Karpas-422 (cell line): ENCODE results near the gene LAMA3. TPM values are rescaled to one million over a fixed set of nuclear protein-coding genes. Genes with fewer than 3 reads are reported as not detected.

Experiments
- DNase-seq: peaks from one replicate; pipeline ENCODE4 v3.0.0-alpha.2; 2015
- H2AFZ ChIP-seq: fragments of 200-600 bp; sonication (generic); 2 replicates; pipeline ENCODE4 v1.6.1; 2014; ENCODE audit warnings: antibody characterized with exemption, low read length, mixed read lengths
- H3K27ac ChIP-seq: fragments of 200-600 bp; sonication (generic); 2 replicates; pipeline ENCODE4 v1.5.1; 2014; ENCODE audit warnings: mild to moderate bottlenecking, low read length, moderate library complexity
- H3K27me3 ChIP-seq: fragments of 200-600 bp; sonication (generic); 2 replicates; pipeline ENCODE4 v1.6.1; 2014; ENCODE audit warnings: low read length, mixed read lengths
- H3K36me3 ChIP-seq: fragments of 200-600 bp; sonication (generic); 2 replicates; pipeline ENCODE4 v1.6.1; 2014; ENCODE audit warnings: low read length, mixed read lengths; ENCODE audit not compliant: insufficient read depth
- H3K4me1 ChIP-seq: fragments of 200-600 bp; sonication (generic); 2 replicates; pipeline ENCODE4 v1.6.1; 2014; ENCODE audit warnings: mild to moderate bottlenecking, low read length, mixed read lengths
- H3K4me2 ChIP-seq: fragments of 200-600 bp; sonication (generic); 2 replicates; pipeline ENCODE4 v1.6.1; 2014; ENCODE audit warnings: low read length, low read depth, mild to moderate bottlenecking; ENCODE audit not compliant: poor library complexity, severe bottlenecking
- H3K4me3 ChIP-seq: fragments of 200-600 bp; sonication (generic); 2 replicates; pipeline ENCODE4 v1.5.1; 2014; ENCODE audit warnings: mild to moderate bottlenecking, antibody characterized with exemption, low read length, mixed read lengths
- H3K79me2 ChIP-seq: fragments of 200-600 bp; sonication (generic); 2 replicates; pipeline ENCODE4 v1.6.1; 2014; ENCODE audit warnings: mild to moderate bottlenecking, low read length, mixed read lengths
- H3K9ac ChIP-seq: fragments of 200-600 bp; sonication (generic); 2 replicates; pipeline ENCODE4 v1.6.0; 2014; ENCODE audit warnings: low read length
- H3K9me2 ChIP-seq: fragments of 200-600 bp; sonication (generic), shearing (Covaris generic); replicated peaks from 2 replicates; pipeline ENCODE4 v1.6.0; 2014; ENCODE audit warnings: mild to moderate bottlenecking, low read length, moderate library complexity; ENCODE audit not compliant: insufficient read depth
- H3K9me3 ChIP-seq: fragments of 300-700, 200-600 bp; sonication (generic); 2 replicates; pipeline ENCODE4 v1.6.1; 2014; ENCODE audit warnings: low read length, mixed read lengths
- H4K20me1 ChIP-seq: fragments of 200-600 bp; sonication (generic); 2 replicates; pipeline ENCODE4 v1.6.1; 2014; ENCODE audit warnings: mild to moderate bottlenecking, antibody characterized with exemption, low read length, low read depth; ENCODE audit not compliant: insufficient read depth
- total RNA-seq: library from RNA; depleted of rRNA; stranded (reverse); fragments of >200 nt; shearing (Covaris generic); gene quantifications from 2 replicates; pipeline ENCODE4 v1.2.3, GENCODE V29; 2014; ENCODE audit warnings: low replicate concordance

LAMA3 gene
- total RNA-seq, 1 experiment from 2014 or later, result not detected

- H3K4me1 ChIP-seq, result peaks cover 6% of the 10 kb centered on the region
- H4K20me1 ChIP-seq, result no peaks in the 10 kb centered on the region
- H3K9ac ChIP-seq, result no peak overlapping the region
- no peak overlapping the region for H3K4me2 ChIP-seq
- H3K27ac ChIP-seq, result no peak overlapping the region
- no peaks in the 10 kb centered on the region for H3K9me3 ChIP-seq
- no peaks in the 10 kb centered on the region for H3K27me3 ChIP-seq
- no peak overlapping the region for H3K4me3 ChIP-seq
- H3K79me2 ChIP-seq, result no peaks in the 10 kb centered on the region
- no peak for DNase-seq
- no peak overlapping the region for H2AFZ ChIP-seq
- H3K9me2 ChIP-seq, result no peaks in the 10 kb centered on the region
- no peaks in the 10 kb centered on the region for H3K36me3 ChIP-seq
These were observed 172.1 kb downstream of the LAMA3 start for GRCh38 chr18:23861326-23861725.

DNA sequence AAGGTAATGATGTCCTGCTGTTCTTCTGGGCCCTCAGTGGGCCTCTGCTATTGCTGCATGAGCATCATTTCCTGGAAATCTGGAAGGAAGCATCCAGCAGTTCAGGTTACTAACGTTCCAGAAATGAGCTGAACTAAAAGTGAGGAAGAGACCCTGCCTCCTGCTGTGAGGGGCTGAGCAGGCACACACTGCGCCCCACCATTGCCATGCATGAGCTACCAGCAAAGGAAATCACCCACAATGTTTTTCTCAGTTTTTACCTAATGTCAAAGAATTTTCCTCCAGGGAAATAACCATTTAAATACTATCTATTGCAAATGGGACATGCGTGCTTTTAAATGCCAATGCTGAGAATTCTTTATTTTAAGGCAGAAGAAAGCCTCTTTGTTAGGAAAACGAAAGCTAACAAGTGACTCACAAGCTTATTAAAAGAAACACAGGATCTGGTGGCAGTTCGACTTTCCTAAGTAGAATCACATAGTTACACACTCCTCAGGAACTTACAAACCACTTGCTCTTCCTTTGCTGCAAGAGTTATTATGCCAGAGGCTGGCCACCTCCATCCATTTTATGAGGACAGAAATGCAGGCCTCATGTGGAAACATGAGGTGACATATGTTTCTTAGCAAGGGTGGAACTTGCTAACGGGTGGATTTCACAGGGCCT lies 172.7 kb downstream of the LAMA3 start:
- Histone ChIP-seq H3K4me2 (no peak overlapping the region), H3K4me3 (no peak overlapping the region), H3K9me2 (no peaks in the 10 kb centered on the region), H3K79me2 (no peaks in the 10 kb centered on the region), H2AFZ (no peak overlapping the region), H3K27ac (no peak overlapping the region), H3K9ac (no peak overlapping the region), H4K20me1 (no peaks in the 10 kb centered on the region), H3K4me1 (peaks cover 6% of the 10 kb centered on the region), H3K27me3 (no peaks in the 10 kb centered on the region), H3K36me3 (no peaks in the 10 kb centered on the region), H3K9me3 (no peaks in the 10 kb centered on the region)
- DNase-seq, result no peak

- Histone ChIP-seq H3K9me3 (no peaks in the 10 kb centered on the region), H3K4me1 (peaks cover 6% of the 10 kb centered on the region)
- DNase-seq, result peak; percentile 43
These were observed 175.4 kb downstream of the LAMA3 start for GRCh38 chr18:23864624-23865023.

GRCh38 chr18:23867006-23867405 lies 177.8 kb downstream of the LAMA3 start:
- no peak overlapping the region for H3K4me2 ChIP-seq
- H3K27ac ChIP-seq, result no peak overlapping the region
- no peak overlapping the region for H3K9ac ChIP-seq
- no peaks in the 10 kb centered on the region for H3K9me2 ChIP-seq
- no peaks in the 10 kb centered on the region for H4K20me1 ChIP-seq
- H3K79me2 ChIP-seq, result no peaks in the 10 kb centered on the region
- H3K9me3 ChIP-seq, result no peaks in the 10 kb centered on the region
- 0 out of 2 replicates have a peak, but pooled peaks cover 2% of the 10 kb centered on the region for H3K27me3 ChIP-seq
- peaks cover 6% of the 10 kb centered on the region for H3K4me1 ChIP-seq
- H2AFZ ChIP-seq, result no peak overlapping the region
- DNase-seq, result no peak
- no peaks in the 10 kb centered on the region for H3K36me3 ChIP-seq
- no peak overlapping the region for H3K4me3 ChIP-seq

More at GRCh38 chr18:23864624-23865023, 175.4 kb downstream of the LAMA3 start:
- no peak overlapping the region for H3K4me3 ChIP-seq
- H3K4me2 ChIP-seq, result no peak overlapping the region
- H3K27me3 ChIP-seq, result no peaks in the 10 kb centered on the region
- no peaks in the 10 kb centered on the region for H3K79me2 ChIP-seq
- no peak overlapping the region for H2AFZ ChIP-seq
- H3K27ac ChIP-seq, result no peak overlapping the region
- H4K20me1 ChIP-seq, result no peaks in the 10 kb centered on the region
- H3K9ac ChIP-seq, result no peak overlapping the region
- H3K9me2 ChIP-seq, result no peaks in the 10 kb centered on the region
- no peaks in the 10 kb centered on the region for H3K36me3 ChIP-seq

DNA sequence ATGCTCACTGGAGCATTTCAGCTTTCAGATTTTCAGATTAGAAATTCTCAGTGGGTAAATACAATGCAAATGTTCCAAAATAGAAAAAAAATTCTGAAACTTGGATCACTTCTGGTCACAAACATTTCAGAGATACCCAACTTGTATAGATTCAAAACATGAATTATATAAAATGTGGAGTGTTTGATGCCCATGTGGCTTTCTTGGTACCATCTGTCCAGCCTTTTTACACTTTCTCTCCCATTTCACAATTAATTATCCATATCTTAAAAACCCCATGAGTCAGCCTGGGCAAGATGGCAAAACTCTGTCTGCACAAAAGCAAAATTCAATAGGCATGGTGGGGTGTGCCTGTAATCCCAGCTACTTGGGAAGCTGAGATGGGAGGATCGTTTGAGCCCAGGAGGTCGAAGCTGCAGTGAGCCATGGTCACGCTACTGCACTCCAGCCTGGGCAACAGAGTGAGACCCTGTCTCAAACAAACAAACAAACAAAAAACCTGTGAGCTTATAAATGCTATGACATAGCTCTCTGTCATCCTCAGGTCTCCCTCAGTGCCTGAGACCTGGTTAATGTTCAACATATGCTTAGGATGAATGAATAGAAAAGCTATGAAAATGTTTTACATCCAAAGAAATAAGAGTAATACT lies 179.0 kb downstream of the LAMA3 start:
- peaks cover 6% of the 10 kb centered on the region for H3K4me1 ChIP-seq
- no peaks in the 10 kb centered on the region for H3K9me2 ChIP-seq
- no peak overlapping the region for H2AFZ ChIP-seq
- H3K4me2 ChIP-seq, result no peak overlapping the region
- no peaks in the 10 kb centered on the region for H3K9me3 ChIP-seq
- no peaks in the 10 kb centered on the region for H4K20me1 ChIP-seq
- DNase-seq, result no peak
- H3K4me3 ChIP-seq, result no peak overlapping the region
- no peaks in the 10 kb centered on the region for H3K79me2 ChIP-seq
- 0 out of 2 replicates have a peak, but pooled peaks cover 2% of the 10 kb centered on the region for H3K27me3 ChIP-seq
- no peak overlapping the region for H3K9ac ChIP-seq
- no peak overlapping the region for H3K27ac ChIP-seq
- no peaks in the 10 kb centered on the region for H3K36me3 ChIP-seq

- no peak overlapping the region for H3K4me2 ChIP-seq
- no peaks in the 10 kb centered on the region for H3K9me3 ChIP-seq
- DNase-seq, result no peak
- no peak overlapping the region for H3K9ac ChIP-seq
- H3K27ac ChIP-seq, result no peak overlapping the region
- H3K4me1 ChIP-seq, result no peaks in the 10 kb centered on the region
- no peak overlapping the region for H2AFZ ChIP-seq
- H3K27me3 ChIP-seq, result 0 out of 2 replicates have a peak, but pooled peaks cover 2% of the 10 kb centered on the region
- H3K79me2 ChIP-seq, result no peaks in the 10 kb centered on the region
- no peaks in the 10 kb centered on the region for H4K20me1 ChIP-seq
- H3K4me3 ChIP-seq, result no peak overlapping the region
- no peaks in the 10 kb centered on the region for H3K36me3 ChIP-seq
- H3K9me2 ChIP-seq, result no peaks in the 10 kb centered on the region
These were observed 181.6 kb downstream of the LAMA3 start for GRCh38 chr18:23870676-23871380.

DNA sequence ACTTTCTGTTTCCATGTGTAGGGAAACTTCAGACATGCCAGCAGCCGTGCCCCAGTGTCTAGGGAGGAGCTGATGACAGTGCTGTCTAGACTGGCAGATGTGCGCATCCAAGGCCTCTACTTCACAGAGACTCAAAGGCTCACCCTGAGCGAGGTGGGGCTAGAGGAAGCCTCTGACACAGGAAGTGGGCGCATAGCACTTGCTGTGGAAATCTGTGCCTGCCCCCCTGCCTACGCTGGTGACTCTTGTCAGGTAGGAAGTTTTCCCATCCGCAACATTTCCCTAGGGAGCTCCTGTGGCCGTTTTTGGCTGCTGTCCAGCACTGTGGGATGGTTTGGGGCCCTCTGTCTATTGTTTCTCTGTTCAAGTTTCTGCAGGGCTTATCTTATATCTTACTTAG lies 182.2 kb downstream of the LAMA3 start:
- Histone ChIP-seq H3K4me1 (no peaks in the 10 kb centered on the region), H2AFZ (no peak overlapping the region), H3K27ac (no peak overlapping the region), H3K4me2 (no peak overlapping the region), H3K9ac (no peak overlapping the region), H3K27me3 (0 out of 2 replicates have a peak, but pooled peaks cover 2% of the 10 kb centered on the region), H3K36me3 (no peaks in the 10 kb centered on the region), H3K4me3 (no peak overlapping the region), H3K9me2 (no peaks in the 10 kb centered on the region), H4K20me1 (no peaks in the 10 kb centered on the region), H3K79me2 (no peaks in the 10 kb centered on the region), H3K9me3 (no peaks in the 10 kb centered on the region)
- no peak for DNase-seq
